NK-92 treated with Interleukin-12 subunit alpha and Interleukin-12 subunit beta, amount 100 ng/mL, for 24 hours (cell line): ENCODE results near the gene FUBP1.
"Not testable (repeated sequence)": the region's sequence is repeated elsewhere in the genome, so short reads cannot be mapped to it uniquely, and the experiment has no call there.

Experiments
- DNase-seq: peaks from one replicate; lab custom pipeline; 2025; lab: John Stamatoyannopoulos, UW

Gene FUBP1, protein sequence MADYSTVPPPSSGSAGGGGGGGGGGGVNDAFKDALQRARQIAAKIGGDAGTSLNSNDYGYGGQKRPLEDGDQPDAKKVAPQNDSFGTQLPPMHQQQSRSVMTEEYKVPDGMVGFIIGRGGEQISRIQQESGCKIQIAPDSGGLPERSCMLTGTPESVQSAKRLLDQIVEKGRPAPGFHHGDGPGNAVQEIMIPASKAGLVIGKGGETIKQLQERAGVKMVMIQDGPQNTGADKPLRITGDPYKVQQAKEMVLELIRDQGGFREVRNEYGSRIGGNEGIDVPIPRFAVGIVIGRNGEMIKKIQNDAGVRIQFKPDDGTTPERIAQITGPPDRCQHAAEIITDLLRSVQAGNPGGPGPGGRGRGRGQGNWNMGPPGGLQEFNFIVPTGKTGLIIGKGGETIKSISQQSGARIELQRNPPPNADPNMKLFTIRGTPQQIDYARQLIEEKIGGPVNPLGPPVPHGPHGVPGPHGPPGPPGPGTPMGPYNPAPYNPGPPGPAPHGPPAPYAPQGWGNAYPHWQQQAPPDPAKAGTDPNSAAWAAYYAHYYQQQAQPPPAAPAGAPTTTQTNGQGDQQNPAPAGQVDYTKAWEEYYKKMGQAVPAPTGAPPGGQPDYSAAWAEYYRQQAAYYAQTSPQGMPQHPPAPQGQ

DNA sequence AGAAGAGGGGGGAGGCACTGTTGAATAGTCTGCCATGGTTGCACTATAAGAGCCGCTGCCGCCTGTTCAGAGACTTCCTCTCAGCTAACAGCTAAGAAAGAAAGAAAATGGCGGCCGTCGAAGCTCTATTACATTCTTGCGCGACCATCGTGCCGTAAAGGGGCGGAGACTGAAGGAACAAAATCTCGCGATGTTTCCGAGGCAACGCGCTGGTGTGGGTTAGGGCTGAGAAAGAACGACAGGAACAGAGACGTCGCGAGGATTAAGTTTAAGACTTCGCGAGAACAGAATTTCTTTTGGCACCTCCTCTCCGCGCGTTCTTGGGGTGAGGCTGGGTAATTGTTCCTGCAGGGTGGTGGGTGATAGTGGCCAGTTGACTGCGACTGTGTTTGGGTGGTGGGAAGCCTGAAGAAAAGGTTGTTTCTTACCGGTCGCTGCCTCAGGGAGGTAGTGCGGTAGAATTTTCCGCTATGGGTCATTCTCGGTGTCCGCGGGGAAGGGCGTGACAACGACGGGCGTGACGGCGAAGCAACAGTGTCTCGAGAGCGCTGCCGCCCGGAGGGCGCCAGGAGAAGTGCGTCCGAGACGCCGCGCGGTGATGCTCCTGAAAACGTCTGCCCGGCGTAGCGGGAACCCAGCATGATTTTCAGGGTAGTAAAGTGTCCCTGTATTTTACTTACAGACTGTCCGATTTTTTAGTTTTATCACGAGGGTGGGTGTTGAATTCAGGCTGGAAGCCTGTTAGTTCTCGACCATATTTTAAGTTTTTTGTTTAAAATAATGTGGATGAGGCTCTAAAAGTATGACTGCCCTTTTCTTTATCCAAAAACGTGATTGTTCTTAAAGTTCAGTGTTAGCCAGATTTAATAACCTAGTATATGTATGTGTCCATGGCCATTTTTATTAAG lies at the start of gene FUBP1:
FUBP1 (minus strand) TSS at position 104 of the 908 bp plus-strand sequence; CDS start at position 36, 68 bp downstream.
- peak; percentile 88 for DNase-seq

DNA sequence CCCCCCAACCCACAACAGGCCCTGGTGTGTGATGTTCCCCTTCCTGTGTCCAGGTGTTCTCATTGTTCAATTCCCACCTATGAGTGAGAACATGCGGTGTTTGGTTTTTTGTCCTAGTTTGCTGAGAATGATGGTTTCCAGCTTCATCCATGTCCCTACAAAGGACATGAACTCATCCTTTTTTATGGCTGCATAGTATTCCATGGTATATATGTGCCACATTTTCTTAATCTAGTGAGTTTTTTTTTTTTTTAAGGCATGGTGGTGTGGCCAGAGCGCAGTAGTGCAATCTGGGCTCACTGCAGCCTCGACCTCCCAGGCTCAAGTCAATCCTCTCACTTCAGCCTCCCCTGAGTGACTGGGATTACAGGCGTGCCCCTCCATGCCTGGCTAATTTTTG lies 42.3 kb upstream of the FUBP1 start:
- DNase-seq: not testable (repeated sequence)

DNA sequence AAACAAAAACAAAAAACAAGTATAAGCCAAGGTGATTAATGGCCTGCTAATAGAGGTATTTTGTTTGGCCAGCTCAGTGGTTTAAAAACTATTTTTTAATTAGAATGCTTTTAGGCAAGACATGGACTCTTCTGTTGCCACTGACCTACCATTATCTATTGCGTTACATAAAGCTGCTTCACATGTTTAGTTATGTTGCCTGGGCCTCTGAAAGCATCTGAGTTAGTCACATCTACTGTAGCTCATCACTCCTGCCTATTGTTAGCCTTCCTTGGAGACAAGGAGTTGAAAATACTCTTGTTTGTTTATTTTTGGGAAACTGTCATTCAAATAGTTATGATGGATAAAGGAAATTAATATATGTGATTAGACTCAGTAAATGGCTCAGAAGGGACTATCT lies 40.2 kb upstream of the FUBP1 start:
- DNase-seq: no peak

DNA sequence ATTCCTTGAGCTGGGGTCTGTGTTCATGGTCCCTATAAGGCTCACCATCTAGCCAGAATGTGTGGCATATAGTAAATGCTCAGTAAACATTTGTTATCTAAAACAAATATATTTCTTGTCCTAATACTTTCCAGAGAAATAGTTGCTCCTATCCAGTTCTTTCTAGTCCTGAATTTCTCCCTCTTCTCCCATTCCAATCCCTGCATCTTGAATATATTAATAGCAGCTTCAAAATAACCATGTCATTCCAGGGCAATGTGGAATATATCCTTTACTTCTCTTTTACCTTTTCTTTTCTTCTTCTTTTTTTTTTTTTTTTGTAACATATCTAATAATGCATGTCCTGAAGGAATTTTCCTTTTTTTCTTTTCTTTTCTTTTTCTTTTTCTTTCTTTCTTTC lies 36.3 kb upstream of the FUBP1 start:
- no peak for DNase-seq

DNA sequence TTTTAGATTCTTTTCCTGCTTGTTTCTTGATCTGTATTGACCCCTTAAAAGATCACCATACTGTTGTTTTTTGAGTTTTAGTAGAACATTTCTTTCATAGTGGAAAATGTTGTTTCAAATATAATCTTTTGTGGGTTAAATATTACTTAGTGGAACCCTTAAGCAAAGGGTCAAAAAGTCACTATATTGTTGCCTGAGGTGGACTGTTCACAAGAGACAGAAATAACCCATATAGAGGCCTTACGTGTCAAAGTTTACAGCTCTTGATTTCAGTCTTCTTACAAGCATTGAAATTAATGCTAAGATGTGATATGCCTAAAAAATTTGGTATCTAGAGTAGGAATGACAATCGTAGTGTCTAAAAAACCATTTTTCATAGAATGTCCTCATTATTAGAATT lies 32.2 kb upstream of the FUBP1 start:
- DNase-seq: no peak

DNA sequence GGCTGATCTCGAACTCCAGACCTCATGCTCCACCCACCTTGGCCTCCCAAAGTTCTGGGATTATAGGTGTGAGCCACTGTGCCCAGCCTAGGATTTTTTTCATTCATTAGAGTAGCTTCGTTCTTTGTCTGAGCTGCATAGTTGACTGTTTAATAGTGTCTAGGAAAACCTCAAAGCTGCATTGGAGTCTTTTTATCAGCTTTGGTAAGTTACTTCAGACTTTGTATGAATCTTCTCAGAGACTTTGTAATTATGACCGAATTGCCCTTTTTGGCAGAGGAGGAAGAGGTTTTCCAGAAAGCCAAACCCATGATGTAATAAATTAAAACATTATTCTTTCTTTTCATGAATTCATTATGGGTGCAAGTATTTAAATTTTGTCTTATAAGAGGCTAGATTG lies 31.0 kb upstream of the FUBP1 start:
- no peak for DNase-seq

DNA sequence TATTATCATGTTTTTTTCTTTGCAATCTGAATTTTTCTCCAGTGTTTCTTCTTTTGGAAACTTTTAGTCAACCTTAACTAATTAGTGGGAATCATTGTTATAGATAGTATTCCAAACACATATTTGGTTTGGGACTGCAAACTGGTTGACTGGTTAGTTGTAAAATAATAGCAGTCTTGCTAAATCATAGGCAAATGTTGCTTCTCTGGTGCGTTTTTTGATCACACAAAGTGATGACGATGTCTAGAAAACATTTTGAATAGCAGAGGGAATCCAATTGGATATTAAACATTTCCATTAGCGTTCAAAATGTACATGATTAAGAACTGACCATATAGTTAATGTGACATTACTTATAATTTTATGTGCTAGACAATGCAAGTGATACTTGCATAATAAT lies 30.4 kb upstream of the FUBP1 start:
- DNase-seq: no peak

DNA sequence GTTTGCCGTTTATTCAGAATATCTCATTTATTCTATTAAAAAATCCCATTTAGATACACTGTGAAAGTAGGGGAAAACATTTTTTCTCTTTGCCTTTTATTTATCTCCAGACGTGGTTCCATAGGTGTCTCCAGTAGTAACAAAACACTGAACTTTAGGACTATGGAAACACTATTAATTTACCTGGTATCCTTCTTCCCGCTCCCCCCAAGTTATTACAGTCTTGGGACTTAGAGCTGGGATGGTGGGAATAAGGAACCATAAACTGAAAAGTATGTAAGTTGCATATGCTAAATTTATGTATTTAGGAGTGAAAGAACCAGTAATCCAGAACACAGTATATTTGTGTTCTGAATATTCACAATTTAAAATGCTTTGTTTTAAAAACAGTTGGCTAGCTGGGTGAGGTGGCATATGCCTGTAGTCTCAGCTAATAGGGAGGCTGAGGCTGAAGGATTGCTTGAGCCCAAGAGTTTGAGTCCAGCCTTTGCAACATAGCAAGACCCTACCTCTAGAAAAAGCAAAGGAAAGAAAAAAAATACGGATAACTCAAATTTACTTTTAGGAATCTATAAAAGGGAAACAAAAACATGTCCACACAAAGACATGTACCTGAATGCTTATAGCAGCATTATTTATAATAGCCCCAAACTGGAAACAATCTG lies 28.9 kb upstream of the FUBP1 start:
- DNase-seq: no peak

DNA sequence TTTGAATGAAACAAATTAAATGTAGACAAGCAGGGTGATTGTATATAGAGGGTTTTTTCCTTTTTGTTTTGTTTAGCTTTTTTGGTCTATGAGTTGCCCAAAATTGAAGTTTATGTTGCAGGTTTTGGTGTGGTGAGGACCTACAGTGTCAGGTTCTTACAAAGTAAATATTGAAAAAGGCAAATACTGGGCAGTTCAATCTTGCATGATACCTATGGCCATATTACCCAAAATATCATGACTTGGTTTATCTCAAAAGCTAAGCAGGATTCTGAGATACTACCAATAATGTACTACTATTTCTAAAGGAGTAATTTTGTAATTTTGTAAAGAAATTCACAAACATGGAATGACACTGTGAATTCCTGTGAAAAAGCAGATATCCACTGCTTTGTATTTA lies 27.6 kb upstream of the FUBP1 start:
- DNase-seq: no peak

DNA sequence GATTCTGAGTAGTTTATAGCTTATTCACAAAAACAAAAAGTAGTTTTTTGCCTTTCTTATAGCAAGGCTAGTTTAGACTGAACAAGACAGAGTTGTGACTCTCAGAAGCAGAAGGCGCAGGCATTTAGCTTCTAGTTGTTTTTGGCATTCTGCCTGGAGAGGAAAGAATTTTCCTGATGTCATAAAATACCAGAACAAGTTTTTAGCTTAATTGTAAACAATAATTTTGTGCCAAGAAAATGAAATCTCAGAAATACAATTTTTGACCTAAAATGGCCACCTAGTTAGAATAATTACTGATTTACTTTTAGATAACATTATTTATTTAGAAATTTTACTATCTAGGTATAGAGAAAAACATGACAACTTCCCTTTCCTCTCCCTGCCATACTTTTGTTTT lies 26.9 kb upstream of the FUBP1 start:
- no peak for DNase-seq

DNA sequence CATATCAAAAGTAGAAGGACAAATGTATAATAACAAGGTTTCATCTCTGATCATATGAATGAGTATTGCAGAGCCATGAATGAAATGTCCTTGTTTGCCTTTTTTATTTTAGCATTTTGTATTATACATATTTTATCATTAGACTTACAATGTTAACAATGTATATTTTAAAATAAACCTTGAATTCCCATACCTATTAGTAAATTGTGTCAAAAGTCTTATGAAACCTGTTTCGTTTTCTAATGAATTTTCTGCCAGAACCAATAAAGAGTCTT lies 26.5 kb upstream of the FUBP1 start:
- no peak for DNase-seq

DNA sequence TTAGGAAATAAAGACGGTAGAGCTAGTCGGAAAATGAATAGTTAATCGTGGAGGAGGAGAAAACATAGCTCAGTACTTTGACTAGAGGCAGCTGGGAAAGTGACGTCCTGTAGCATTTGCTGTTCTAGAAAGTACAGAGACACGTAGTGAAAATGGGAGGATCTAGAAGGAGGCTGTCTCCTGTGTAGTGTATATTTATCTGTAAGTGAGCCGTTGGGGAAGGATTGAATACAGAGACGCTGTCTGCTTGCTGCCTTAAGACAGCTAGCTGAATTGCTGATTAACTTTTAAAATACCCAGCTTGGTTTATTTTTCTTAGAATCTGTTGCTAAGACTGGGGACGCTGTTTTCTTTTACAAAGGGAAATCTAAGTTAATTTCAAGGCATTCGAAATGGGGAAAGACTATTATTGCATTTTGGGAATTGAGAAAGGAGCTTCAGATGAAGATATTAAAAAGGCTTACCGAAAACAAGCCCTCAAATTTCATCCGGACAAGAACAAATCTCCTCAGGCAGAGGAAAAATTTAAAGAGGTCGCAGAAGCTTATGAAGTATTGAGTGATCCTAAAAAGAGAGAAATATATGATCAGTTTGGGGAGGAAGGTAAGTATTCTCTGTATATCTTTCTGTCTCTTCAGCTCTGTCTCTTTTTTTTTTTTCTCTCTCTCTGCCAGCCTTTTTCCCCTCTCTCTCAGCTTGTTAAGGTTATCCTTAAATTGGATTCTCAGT lies 26.0 kb upstream of the FUBP1 start, which contains the start of gene DNAJB4:
DNAJB4 (plus strand) TSS at position 221 of the 729 bp plus-strand sequence; CDS start at position 393, 172 bp downstream.
- no peak for DNase-seq

DNA sequence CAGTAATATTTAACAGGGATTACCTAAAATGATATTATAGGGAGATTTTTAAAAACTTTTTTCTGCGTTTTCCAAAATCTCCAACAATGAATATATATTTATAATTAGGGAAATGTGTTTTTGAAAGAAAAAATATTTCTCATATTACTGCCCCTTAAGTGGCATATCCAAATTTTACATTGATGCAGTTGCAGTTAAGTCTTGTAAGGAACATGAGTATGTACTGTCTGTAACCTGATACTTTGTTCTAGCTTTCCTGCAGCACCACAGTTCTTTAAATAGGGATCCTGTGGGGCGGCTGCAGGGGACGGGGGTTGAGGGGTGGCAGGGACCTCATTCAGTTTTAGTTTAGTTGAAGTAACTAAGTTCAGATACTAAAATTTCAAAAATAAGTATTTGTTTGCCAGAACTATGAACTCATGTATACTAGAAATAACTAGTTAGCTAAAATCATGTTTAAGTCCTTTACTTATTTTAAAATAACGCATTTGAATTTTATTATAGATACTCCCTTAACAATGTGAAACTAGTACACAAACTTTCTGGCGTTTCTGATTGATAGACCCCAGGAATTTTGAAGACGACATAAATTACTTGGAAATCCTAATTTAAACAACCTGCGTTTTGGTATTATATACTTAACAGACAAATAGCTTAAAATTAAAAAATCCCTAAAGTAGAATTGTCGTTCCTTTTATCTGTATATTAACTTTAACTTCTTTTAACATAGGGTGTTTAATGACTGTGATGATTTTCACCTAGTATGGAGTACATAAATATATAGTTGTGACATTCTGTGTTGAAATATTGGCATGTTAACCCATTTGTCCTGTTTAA lies 25.2 kb upstream of the FUBP1 start:
- no peak for DNase-seq

DNA sequence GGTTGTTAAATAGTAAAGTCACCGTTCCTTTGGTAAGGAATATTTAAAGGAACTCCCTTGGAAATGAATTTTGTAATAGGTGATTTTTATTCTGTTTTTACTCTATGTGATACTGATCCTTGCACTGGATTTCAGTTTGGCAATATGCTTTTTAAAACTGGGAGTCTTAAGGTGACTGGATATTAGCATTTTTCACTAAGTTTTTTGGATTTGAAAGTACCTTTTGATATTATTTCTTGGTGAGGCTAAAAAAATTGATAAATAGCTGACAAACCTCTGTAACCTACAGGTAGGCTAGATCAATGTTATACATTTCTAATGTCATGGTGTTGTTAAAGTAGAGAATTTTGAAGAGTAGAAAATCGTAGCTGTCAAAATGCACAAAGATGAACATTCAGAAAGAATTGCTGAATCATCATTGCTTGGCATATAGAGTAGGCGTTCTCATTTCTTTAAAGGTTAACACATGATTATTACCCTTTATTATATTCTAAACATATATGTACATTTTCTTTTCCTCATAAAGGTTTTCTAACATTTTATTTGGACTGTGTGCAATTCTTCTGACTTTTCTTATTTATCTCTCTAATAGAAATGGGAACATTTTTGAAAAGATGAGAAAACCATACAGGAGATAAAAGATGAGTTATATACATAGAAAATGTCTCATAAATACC lies 24.3 kb upstream of the FUBP1 start:
- no peak for DNase-seq

DNA sequence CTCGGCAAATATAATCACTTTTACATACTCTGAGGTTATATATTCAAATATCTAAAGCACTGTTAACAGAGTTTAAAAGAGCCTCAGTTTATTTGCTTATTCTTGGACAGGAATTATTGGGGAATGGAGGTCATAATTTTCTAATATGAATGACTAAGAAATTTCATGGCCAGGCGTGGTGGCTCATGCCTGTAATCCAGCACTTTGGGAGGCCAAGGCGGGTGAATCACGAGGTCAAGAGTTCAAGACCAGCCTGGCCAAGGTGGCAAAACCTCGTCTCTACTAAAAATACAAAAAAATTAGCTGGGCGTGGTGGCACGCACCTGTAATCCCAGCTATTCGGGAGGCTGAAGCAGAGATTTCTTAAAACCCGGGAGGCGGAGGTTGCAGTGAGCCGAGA lies 21.7 kb upstream of the FUBP1 start:
- not testable (repeated sequence) for DNase-seq

DNA sequence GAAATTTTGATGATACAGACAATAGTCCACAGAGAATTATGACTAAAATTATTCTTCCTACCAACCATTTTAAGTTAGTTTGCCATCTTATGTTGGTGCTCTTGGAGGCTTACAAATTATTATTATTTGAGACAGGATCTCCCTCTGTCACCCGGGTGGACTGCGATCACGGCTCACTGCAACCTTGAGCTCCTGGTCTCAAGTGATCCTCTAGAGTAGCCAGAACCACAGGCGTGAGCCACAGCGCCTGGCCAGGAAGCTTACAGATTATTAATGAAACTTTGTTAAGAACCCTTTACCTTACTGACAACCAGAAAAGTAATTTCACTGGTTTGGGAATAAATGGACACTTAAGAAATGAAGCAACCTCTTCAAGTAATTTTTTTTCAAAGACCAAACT lies 17.9 kb upstream of the FUBP1 start:
- no peak for DNase-seq

DNA sequence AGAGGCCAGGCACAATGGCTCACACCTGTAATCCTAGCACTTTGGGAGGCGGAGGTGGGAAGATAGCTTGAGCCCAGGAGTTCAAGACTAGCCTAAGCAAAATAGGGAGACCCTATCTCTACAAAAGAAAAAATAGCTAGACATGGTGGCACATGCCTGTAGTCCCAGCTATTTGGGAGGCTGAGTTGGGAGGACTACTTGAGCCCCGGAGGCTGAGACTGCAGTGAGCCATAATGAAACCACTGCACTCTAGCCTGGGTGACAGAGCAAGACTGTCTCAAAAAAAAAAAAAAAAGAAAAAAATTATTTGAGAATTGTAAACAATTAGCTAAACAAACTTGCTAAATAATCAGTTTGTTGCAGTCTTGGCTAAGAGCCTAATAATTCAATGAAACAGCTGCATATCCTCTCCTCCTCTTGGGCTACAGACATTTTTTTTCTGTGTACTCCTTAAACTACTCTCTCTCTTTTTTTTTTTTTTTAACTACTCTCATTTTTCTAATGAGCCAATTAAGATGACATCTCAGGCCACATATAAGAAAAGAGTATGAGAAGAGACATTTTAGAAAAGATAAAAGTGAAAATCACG lies 15.3 kb upstream of the FUBP1 start:
- DNase-seq: no peak

DNA sequence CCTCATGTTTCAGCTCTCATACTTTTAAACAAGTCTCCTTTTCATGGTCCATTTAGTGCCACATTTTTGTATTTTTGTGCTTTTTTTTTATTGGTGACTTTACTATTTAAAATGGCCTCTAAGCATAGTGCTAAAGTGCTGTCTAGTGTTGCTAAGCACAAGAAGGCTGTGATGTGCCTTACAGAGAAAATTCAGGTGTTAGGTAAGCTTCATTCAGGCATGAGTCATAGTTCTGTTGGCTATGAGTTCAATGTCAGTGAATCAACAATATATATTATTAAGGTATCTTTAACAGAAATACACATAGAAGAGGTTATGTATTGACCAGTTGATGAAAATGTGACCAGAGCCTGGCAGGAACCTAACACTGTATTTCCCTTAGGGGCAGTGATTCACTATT lies 12.8 kb upstream of the FUBP1 start:
- no peak for DNase-seq

DNA sequence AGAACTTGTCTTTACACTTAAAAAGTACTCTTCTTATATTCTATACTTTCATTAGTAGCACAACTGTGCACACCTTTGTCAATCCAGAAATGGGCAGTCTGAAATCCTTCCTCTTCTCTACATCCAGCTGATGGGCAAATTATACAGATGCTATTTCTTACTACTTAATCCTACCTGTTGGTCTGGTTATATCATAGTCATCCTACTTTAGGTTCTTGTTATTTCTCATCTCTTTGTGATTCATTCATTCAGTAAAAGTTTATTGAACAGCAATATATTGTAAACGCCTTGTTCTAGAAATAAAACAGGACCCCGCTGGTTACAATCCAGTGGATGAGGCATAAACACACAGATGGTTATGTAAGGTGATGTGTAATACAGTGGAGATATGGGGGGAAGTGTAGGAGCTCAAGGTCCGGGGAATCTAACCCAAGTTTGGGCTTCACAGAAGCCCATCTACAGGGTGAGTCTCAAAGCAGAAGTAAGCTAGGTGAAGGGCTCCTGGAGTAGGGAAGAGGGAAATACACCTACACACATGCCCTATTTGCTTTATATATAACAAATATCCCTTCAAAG lies 11.8 kb upstream of the FUBP1 start:
- no peak for DNase-seq
